Ovary (tissue), 9 donors: ENCODE measurements around the gene ZNF534. TPM values are rescaled to one million over a fixed set of nuclear protein-coding genes. Genes with fewer than 3 reads are reported as not detected.
"Not testable (repeated sequence)": the region's sequence is repeated elsewhere in the genome, so short reads cannot be mapped to it uniquely, and the experiment has no call there.

Experiments
- DNase-seq, 5 donors: peaks; one replicate each; pipeline ENCODE4 v3.0.0-alpha.2; 2019 to 2020
- H3K27ac ChIP-seq, 2 donors: fragments of 200-600 bp; one replicate each; pipeline versions ENCODE4 v1.5.1 to v1.8.0; 2019 to 2022
- H3K27me3 ChIP-seq: fragments of 200-600 bp; one replicate; pipeline ENCODE4 v1.8.0; 2022
- H3K36me3 ChIP-seq: fragments of 200-600 bp; sonication (generic); one replicate; pipeline ENCODE4 v1.5.1; 2019
- H3K4me1 ChIP-seq: one replicate; pipeline ENCODE4 v1.8.1; 2013; ENCODE audit warnings: mild to moderate bottlenecking, moderate library complexity; ENCODE audit not compliant: insufficient read depth
- H3K4me3 ChIP-seq: fragments of 200-600 bp; sonication (generic); one replicate; pipeline ENCODE4 v1.5.1; 2017
- H3K9me3 ChIP-seq, 2 donors: fragments of 200-600 bp in 1 of 2; sonication (generic) in 1 of 2; one replicate each; pipeline versions ENCODE4 v1.5.1 to v1.8.1; 2013 to 2019; ENCODE audit warnings: mild to moderate bottlenecking in 1 of 2, moderate library complexity in 1 of 2
- CTCF ChIP-seq, 3 donors: fragments of 450-650 bp in 2 of 3; fragments of 200-600 bp in 1 of 3; IDR thresholded peaks; one replicate each; pipeline versions ENCODE4 v1.5.1 to v1.8.0; 2016 to 2022; ENCODE audit warnings: antibody characterized with exemption in 3 of 3, mild to moderate bottlenecking in 1 of 3
- EP300 ChIP-seq: sonication (generic); formaldehyde crosslinking; IDR thresholded peaks from one replicate; pipeline ENCODE4 v1.6.1; 2017; ENCODE audit warnings: antibody characterized with exemption
- POLR2A ChIP-seq: fragments of 450-650 bp; IDR thresholded peaks from one replicate; pipeline ENCODE4 v1.6.1; 2017; ENCODE audit warnings: antibody characterized with exemption, mild to moderate bottlenecking, moderate library complexity
- WGBS, 3 donors: extraction: QIAGEN DNeasy Blood & Tissue Kit in 1 of 3; methylation state at CpG; one replicate each; pipeline versions ENCODE4 v1.1.5 to v1.1.7; 2013 to 2017; 5-methylcytosine and 5-hydroxymethylcytosine counted together
- intact Hi-C, 4 donors: fragments of 100-400 bp; cut with DNase I; formaldehyde crosslinking; loops; one replicate each; pipeline versions ENCODE4 v1.11.0 to v1.15.1; 2022 to 2023
- polyA plus RNA-seq, 2 donors: library from polyadenylated mRNA; stranded (reverse); fragments of 200-250 nt in 1 of 2; fragments of 350-450 nt in 1 of 2; fragmentation: Illumina TruSeq in 1 of 2; extraction: RNeasy Lipid Tissue Mini Kit (QIAGEN cat#74804) in 1 of 2; gene quantifications; one replicate each; pipeline ENCODE4 v1.2.3, GENCODE V29; 2013 to 2014
- small RNA-seq: library from RNA; depleted of rRNA; stranded (forward); fragments of <200 nt; gene quantifications from one replicate; pipeline ENCODE3, GENCODE V24; 2016
- total RNA-seq, 7 donors: library from RNA; depleted of rRNA in 2 of 7; stranded (reverse); fragments of >200 nt in 2 of 7; fragmentation: NEBNext Ultra II Directional in 3 of 7; extraction: Animal tissue kit (Norgen Biotek cat#: 25700) in 3 of 7; gene quantifications; one replicate each; pipeline versions ENCODE4 v1.1.0 to v1.2.4, GENCODE V29; 2016 to 2023
- donor health status: DM: no; HTN: no; CAD: no; lungs with moderate emphysema.
- donor health status: DM: no; HTN: no; CAD: no.
- donor health status: Bipolar disorder and iron deficiency.
- donor health status: DM: yes; HTN: yes; CAD: no.
- donor health status: DM: no; HTN: no; CAD: no.
- donor health status: DM: yes; HTN: yes; CAD: no.

Gene ZNF534
- total and polyA plus RNA-seq, 9 donors = 0.16 to 0.91 (median 0.30) TPM

- H3K27ac ChIP-seq = no peak overlapping the region
- H3K36me3 ChIP-seq = no peaks in the 10 kb centered on the region
- TF ChIP-seq CTCF (IDR thresholded peaks at IDR 0.05) (no peak), POLR2A (no peak), EP300 (no peak)
- peaks cover 3 to 23% of the 10 kb centered on the region in 2 donors for H3K9me3 ChIP-seq
- H3K27me3 ChIP-seq = no peaks in the 10 kb centered on the region
- 17 to 20% (median 19%) methylated on average over 28 of the region's 28 CpGs for WGBS, 3 donors
- no peak for DNase-seq
- no peaks in the 10 kb centered on the region for H3K4me1 ChIP-seq
- no peak overlapping the region for H3K4me3 ChIP-seq
- intact Hi-C loops = no loop called here
Measured at GRCh38 chr19:52492994-52493470, 64.1 kb downstream of the ZNF534 start.

DNA sequence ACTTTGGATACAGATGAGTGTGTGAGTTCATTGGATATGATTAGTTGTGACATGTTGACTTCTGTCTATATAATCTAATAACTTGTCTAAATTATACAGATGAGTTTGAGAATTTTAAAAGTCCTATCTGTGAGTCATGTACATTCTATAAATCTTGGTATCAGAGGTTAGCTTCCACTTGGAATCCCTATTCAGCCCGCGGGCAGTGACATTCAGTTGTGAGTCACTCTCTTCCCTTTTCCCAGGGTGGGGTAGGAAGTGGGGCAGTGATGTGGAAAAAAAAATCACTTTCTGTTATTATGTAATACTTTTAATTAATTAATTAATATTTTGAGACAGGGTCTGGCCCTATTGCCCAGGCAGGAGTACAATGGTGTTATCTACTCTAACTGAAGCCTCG, 65.6 kb downstream of the ZNF534 start:
- Histone ChIP-seq H3K27ac (no peak overlapping the region), H3K9me3 (peaks cover 0 to 15% of the 10 kb centered on the region in 2 donors), H3K27me3 (no peaks in the 10 kb centered on the region), H3K4me1 (no peaks in the 10 kb centered on the region), H3K36me3 (no peaks in the 10 kb centered on the region), H3K4me3 (no peak overlapping the region)
- intact Hi-C loops = no loop called here
- 90 to 93% (median 93%) methylated on average over 3 of the region's 3 CpGs for WGBS, 3 donors
- no peak for DNase-seq
- TF ChIP-seq CTCF (IDR thresholded peaks at IDR 0.05) (no peak), POLR2A (no peak), EP300 (no peak)

GRCh38 chr19:52498571-52498970, 69.6 kb downstream of the ZNF534 start:
- intact Hi-C loops = no loop called here
- Histone ChIP-seq H3K36me3 (no peaks in the 10 kb centered on the region), H3K4me1 (no peaks in the 10 kb centered on the region), H3K27ac (no peak overlapping the region), H3K9me3 (peaks cover 0 to 30% of the 10 kb centered on the region in 2 donors), H3K4me3 (no peak overlapping the region), H3K27me3 (no peaks in the 10 kb centered on the region)
- 92 to 94% (median 93%) methylated on average over 8 of the region's 8 CpGs for WGBS, 3 donors
- DNase-seq = no peak
- no peak for TF ChIP-seq EP300
- no peak for TF ChIP-seq CTCF (IDR thresholded peaks at IDR 0.05)
- TF ChIP-seq POLR2A = no peak

- H3K27ac ChIP-seq, intact Hi-C loops, H3K4me3 ChIP-seq, H3K36me3 ChIP-seq, H3K4me1 ChIP-seq, DNase-seq, H3K27me3 ChIP-seq: not testable (repeated sequence)
- WGBS, 3 donors = 16 to 17% (median 17%) methylated on average over 3 of the region's 3 CpGs
- H3K9me3 ChIP-seq = peaks cover 0 to 41% of the 10 kb centered on the region in 2 donors
Measured at GRCh38 chr19:52500474-52500873, 71.5 kb downstream of the ZNF534 start.

DNA sequence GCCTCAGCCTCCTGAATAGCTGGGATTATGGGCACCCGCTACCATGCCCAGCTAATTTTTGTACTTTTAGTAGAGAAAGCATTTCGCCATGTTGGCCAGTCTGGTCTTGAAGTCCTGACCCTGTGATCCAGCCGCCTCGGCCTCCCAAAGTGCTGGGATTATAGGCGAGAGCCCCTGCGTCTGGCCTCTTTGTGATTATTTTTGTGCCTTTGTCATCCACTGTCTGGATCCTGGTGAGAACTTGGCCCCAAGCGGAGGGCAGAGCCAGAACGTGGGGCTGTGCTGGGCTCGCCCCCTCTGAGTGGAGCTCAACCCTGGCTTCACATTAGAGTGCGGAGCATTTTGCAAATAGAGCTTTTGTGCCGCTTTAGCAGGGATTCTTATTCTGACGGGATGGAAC, 72.0 kb downstream of the ZNF534 start:
- H3K9me3 ChIP-seq = peaks cover 0 to 46% of the 10 kb centered on the region in 2 donors
- not testable (repeated sequence) for DNase-seq

More for the DNA sequence above, 72.0 kb downstream of the ZNF534 start:
- H3K36me3 ChIP-seq, H3K27me3 ChIP-seq, H3K4me3 ChIP-seq, intact Hi-C loops, H3K4me1 ChIP-seq, H3K27ac ChIP-seq: not testable (repeated sequence)
- WGBS, 3 donors = 78 to 86% (median 86%) methylated on average over 12 of the region's 12 CpGs

Small RNA genes lying within 50 kb of the gene (small RNA-seq; reads per million reads assigned to genes)
- gene AC010332.1 = not detected

Other genes starting within 250 kb of the ZNF534 start
- gene PPP2R1A, start 239.1 kb upstream of the ZNF534 start, total RNA-seq = 100 to 1,000 TPM; 133 to 408 (median 303) TPM
- gene PPP2R1A, start 239.1 kb upstream of the ZNF534 start, polyA plus RNA-seq = 100 to 1,000 TPM; 127 to 238 TPM
- gene ZNF766, start 159.6 kb upstream of the ZNF534 start, total RNA-seq = 10 to 100 TPM in 5 of 7 donors, 1 to 10 TPM in 2; 5.2 to 26.4 (median 19.8) TPM
- gene ZNF766, start 159.6 kb upstream of the ZNF534 start, polyA plus RNA-seq = 10 to 100 TPM; 10.1 to 24.3 TPM
- 10 to 100 TPM in 5 of 7 donors, 1 to 10 TPM in 2; 5.1 to 16.8 (median 14.4) TPM for gene ZNF480, start 132.0 kb upstream of the ZNF534 start, total RNA-seq
- 1 to 10 TPM; 4.5 to 8.3 TPM for gene ZNF480, start 132.0 kb upstream of the ZNF534 start, polyA plus RNA-seq
- 1 to 10 TPM; 3.3 to 9.1 (median 6.5) TPM for gene ZNF610, start 92.9 kb upstream of the ZNF534 start, total RNA-seq
- 10 to 100 TPM in 1 of 2 donors, 1 to 10 TPM in 1; 5.3 to 11.7 TPM for gene ZNF610, start 92.9 kb upstream of the ZNF534 start, polyA plus RNA-seq
- 10 to 100 TPM; 18.0 to 32.6 (median 30.3) TPM for gene ZNF880, start 59.2 kb upstream of the ZNF534 start, total RNA-seq
- gene ZNF880, start 59.2 kb upstream of the ZNF534 start, polyA plus RNA-seq = 10 to 100 TPM; 15.6 to 16.2 TPM
- 10 to 100 TPM; 18.7 to 36.6 (median 28.5) TPM for gene ZNF528, start 31.3 kb upstream of the ZNF534 start, total RNA-seq
- gene ZNF528, start 31.3 kb upstream of the ZNF534 start, polyA plus RNA-seq = 10 to 100 TPM; 12.5 to 29.0 TPM
- gene ZNF578, start 24.4 kb downstream of the ZNF534 start, total RNA-seq = 1 to 10 TPM; 1.6 to 8.0 (median 4.1) TPM
- gene ZNF578, start 24.4 kb downstream of the ZNF534 start, polyA plus RNA-seq = 1 to 10 TPM; 1.8 to 3.8 TPM
- gene ZNF808, start 98.5 kb downstream of the ZNF534 start, total RNA-seq = 10 to 100 TPM in 6 of 7 donors, 1 to 10 TPM in 1; 8.8 to 26.4 (median 21.7) TPM
- gene ZNF808, start 98.5 kb downstream of the ZNF534 start, polyA plus RNA-seq = 1 to 10 TPM; 6.0 to 7.5 TPM
- gene ZNF701, start 141.1 kb downstream of the ZNF534 start, total RNA-seq = 10 to 100 TPM in 6 of 7 donors, 1 to 10 TPM in 1; 9.2 to 21.7 (median 15.7) TPM
- 1 to 10 TPM; 7.3 to 7.9 TPM for gene ZNF701, start 141.1 kb downstream of the ZNF534 start, polyA plus RNA-seq
- gene ZNF83, start 209.2 kb downstream of the ZNF534 start, total RNA-seq = 10 to 100 TPM; 50.8 to 84.9 (median 59.0) TPM
- gene ZNF83, start 209.2 kb downstream of the ZNF534 start, polyA plus RNA-seq = 10 to 100 TPM; 65.2 to 66.8 TPM